ENCODE results near the gene DNAH11. TPM values are rescaled to one million over a fixed set of nuclear protein-coding genes. Genes with fewer than 3 reads are reported as not detected.
"Not testable (repeated sequence)": the region's sequence is repeated elsewhere in the genome, so short reads cannot be mapped to it uniquely, and the experiment has no call there.

DNAH11 gene
- total RNA-seq, 1 experiment from 2014 or later: 2.0 TPM

DNA sequence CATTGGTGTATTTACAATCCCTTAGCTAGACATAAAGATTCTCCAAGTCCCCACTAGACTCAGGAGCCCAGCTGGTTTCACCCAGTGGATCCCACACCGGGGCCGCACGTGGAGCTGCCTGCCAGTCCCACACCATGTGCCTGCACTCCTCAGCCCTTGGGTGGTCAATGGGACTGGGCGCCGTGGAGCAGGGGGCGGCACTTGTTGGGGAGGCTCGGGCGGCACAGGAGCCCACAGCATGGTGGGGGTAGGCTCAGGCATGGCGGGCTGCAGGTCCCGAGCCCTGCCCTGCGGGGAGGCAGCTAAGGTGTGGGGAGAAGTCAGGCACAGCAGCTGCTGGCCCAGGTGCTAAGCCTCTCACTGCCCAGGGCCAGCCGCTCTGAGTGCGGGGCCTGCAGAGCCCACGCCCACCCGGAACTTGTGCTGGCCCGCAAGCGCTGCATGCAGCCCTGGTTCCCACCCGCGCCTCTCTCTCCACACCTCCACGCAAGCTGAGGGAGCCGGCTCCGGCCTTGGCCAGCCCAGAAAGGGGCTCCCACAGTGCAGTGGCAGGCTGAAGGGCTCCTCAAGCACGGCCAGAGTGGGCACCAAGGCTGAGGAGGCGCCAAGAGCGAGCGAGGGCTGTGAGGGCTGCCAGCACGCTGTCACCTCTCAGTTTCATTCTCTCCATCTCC lies 6.3 kb upstream of the DNAH11 start:
- H3K27me3 ChIP-seq (replicated peaks; ENCODE audit: control insufficient read depth, insufficient read depth, low read length); H3K9me3 Mint-ChIP-seq (ENCODE audit: unreplicated experiment); H3K36me3 ChIP-seq (ENCODE audit: control insufficient read depth, insufficient read depth, low read length); H3K4me1 Mint-ChIP-seq (ENCODE audit: low read depth, unreplicated experiment); CTCF ChIA-PET; H3K36me3 Mint-ChIP-seq (ENCODE audit: insufficient read depth, unreplicated experiment); POLR2A ChIA-PET; H3K27ac Mint-ChIP-seq (ENCODE audit: unreplicated experiment); H3K4me3 ChIP-seq (ENCODE audit: low read depth, low read length); H3K27me3 Mint-ChIP-seq (ENCODE audit: insufficient read depth, unreplicated experiment); BruUV-seq (replicated peaks); H3K4me1 ChIP-seq; H3K4me3 Mint-ChIP-seq (ENCODE audit: unreplicated experiment); DNase-seq; intact Hi-C loops (cut with micrococcal nuclease; ENCODE audit: unreplicated experiment); H3K9me3 ChIP-seq: not testable (repeated sequence)

- H3K4me3 Mint-ChIP-seq (ENCODE audit: unreplicated experiment): no peak overlapping the region
- Histone ChIP-seq H3K9me3 (no peaks in the 10 kb centered on the region), H3K4me3 (ENCODE audit: low read depth, low read length) (no peak overlapping the region), H3K27me3 (replicated peaks; ENCODE audit: control insufficient read depth, insufficient read depth, low read length) (no peaks in the 10 kb centered on the region; the same call in 1 of the 2 replicates), H3K36me3 (ENCODE audit: control insufficient read depth, insufficient read depth, low read length) (no peaks in the 10 kb centered on the region), H3K4me1 (no peaks in the 10 kb centered on the region)
- H3K4me1 Mint-ChIP-seq (ENCODE audit: low read depth, unreplicated experiment): no peaks in the 10 kb centered on the region
- DNase-seq: no peak
- no peaks in the 10 kb centered on the region for H3K36me3 Mint-ChIP-seq (ENCODE audit: insufficient read depth, unreplicated experiment)
- H3K27me3 Mint-ChIP-seq (ENCODE audit: insufficient read depth, unreplicated experiment): no peaks in the 10 kb centered on the region
- intact Hi-C loops (cut with micrococcal nuclease; ENCODE audit: unreplicated experiment): no loop called here
- CTCF ChIA-PET: interaction anchor here (0.8 kb wide), 1 partner anchor 12 kb away, joined by 3 read pairs; no protein-coding TSS in a partner anchor
- no TSS peak for BruUV-seq (replicated peaks)
- TF ChIP-seq, protein P1, sequence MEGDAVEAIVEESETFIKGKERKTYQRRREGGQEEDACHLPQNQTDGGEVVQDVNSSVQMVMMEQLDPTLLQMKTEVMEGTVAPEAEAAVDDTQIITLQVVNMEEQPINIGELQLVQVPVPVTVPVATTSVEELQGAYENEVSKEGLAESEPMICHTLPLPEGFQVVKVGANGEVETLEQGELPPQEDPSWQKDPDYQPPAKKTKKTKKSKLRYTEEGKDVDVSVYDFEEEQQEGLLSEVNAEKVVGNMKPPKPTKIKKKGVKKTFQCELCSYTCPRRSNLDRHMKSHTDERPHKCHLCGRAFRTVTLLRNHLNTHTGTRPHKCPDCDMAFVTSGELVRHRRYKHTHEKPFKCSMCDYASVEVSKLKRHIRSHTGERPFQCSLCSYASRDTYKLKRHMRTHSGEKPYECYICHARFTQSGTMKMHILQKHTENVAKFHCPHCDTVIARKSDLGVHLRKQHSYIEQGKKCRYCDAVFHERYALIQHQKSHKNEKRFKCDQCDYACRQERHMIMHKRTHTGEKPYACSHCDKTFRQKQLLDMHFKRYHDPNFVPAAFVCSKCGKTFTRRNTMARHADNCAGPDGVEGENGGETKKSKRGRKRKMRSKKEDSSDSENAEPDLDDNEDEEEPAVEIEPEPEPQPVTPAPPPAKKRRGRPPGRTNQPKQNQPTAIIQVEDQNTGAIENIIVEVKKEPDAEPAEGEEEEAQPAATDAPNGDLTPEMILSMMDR (IDR thresholded peaks at IDR 0.05; ENCODE audit: insufficient read depth in 1 of 2, low read depth in 1 of 2, low read length in 1 of 2, severe bottlenecking in 1 of 2, unreplicated experiment in 1 of 2): no peak
- POLR2A ChIA-PET: no interaction called here
- H3K27ac Mint-ChIP-seq (ENCODE audit: unreplicated experiment): no peak overlapping the region
- peaks cover 4% of the 10 kb centered on the region for H3K9me3 Mint-ChIP-seq (ENCODE audit: unreplicated experiment)
These were observed 3.8 kb upstream of the DNAH11 start for GRCh38 chr7:21538936-21539495.

GRCh38 chr7:21543528-21544302 lies 876 bp downstream of the DNAH11 start:
- Histone ChIP-seq H3K4me3 (ENCODE audit: low read depth, low read length) (peak overlapping the region; percentile 46), H3K9me3 (no peaks in the 10 kb centered on the region), H3K27me3 (replicated peaks; ENCODE audit: control insufficient read depth, insufficient read depth, low read length) (no peaks in the 10 kb centered on the region; the same call in 1 of the 2 replicates), H3K36me3 (ENCODE audit: control insufficient read depth, insufficient read depth, low read length) (no peaks in the 10 kb centered on the region), H3K4me1 (no peaks in the 10 kb centered on the region)
- Mint-ChIP-seq H3K27me3 (ENCODE audit: insufficient read depth, unreplicated experiment) (no peaks in the 10 kb centered on the region), H3K9me3 (ENCODE audit: unreplicated experiment) (peaks cover 9% of the 10 kb centered on the region), H3K4me3 (ENCODE audit: unreplicated experiment) (peak overlapping the region; percentile 70), H3K4me1 (ENCODE audit: low read depth, unreplicated experiment) (no peaks in the 10 kb centered on the region), H3K36me3 (ENCODE audit: insufficient read depth, unreplicated experiment) (peaks cover 4% of the 10 kb centered on the region), H3K27ac (ENCODE audit: unreplicated experiment) (no peak overlapping the region)
- intact Hi-C loops (cut with micrococcal nuclease; ENCODE audit: unreplicated experiment): no loop called here
- ChIA-PET CTCF (no interaction called here), POLR2A (no interaction called here)
- no TSS peak for BruUV-seq (replicated peaks)
- TF ChIP-seq, protein P1 (IDR thresholded peaks at IDR 0.05; ENCODE audit: insufficient read depth in 1 of 2, low read depth in 1 of 2, low read length in 1 of 2, severe bottlenecking in 1 of 2, unreplicated experiment in 1 of 2): no peak
- DNase-seq: no peak

Measured in Caco-2 (cell line).